HG03521 (cell line): ENCODE data around the gene TCERG1L.
"Not testable (repeated sequence)": the region's sequence is repeated elsewhere in the genome, so short reads cannot be mapped to it uniquely, and the experiment has no call there.

Source experiments
- ATAC-seq: cut with Tn5 transposase; IDR thresholded peaks from one replicate; pipeline ENCODE4 v1.9.1; 2021; ENCODE audit warnings: mild to moderate bottlenecking, moderate library complexity; ENCODE audit not compliant: unreplicated experiment

The TCERG1L gene

DNA sequence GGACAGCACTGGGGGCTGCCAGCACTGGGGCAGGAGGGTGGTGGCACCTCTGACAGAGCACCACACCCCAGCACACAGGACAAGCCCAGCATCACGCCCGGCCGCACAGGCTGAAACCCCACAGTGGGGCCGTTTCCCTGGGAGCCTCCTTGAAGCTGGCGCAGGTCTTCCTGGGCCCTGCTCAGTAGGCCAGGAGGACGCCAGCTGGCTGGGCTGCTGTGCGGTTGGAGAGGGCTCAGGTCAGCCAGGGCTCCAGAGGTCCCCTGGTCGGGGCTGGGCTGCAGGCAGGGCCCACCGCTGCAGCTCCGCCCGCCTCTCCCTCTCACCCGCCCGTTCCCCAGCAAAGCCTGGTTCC lies 137.3 kb downstream of the TCERG1L start:
- ATAC-seq: no peak

GRCh38 chr10:131173484-131174210 lies 137.9 kb downstream of the TCERG1L start:
- no peak for ATAC-seq

GRCh38 chr10:131172433-131172832 lies 139.1 kb downstream of the TCERG1L start:
- ATAC-seq: no peak

DNA sequence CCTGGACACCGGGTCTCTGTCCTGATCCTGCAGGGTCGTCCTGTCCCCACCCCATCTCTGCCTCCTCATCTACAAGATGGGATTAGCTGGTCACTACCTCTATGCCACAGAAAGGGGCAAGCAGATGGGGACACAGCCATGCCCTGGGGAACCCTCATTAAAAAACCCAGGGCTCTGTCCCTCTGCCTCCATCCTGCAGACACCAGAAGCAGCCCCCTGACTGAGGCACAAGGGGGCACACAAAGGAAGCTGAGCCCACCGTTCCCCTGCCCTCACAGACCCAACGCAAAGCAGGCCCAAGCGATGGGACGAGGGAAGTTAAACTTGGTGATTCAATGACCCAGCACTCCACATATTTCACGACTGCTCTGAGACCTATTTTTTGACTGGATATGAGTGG lies 142.4 kb downstream of the TCERG1L start:
- ATAC-seq: no peak

- no peak for ATAC-seq
These were observed 143.2 kb downstream of the TCERG1L start for GRCh38 chr10:131168238-131168875.

GRCh38 chr10:131167036-131167860 lies 144.3 kb downstream of the TCERG1L start:
- no peak for ATAC-seq

GRCh38 chr10:131166486-131166885 lies 145.0 kb downstream of the TCERG1L start:
- no peak for ATAC-seq

DNA sequence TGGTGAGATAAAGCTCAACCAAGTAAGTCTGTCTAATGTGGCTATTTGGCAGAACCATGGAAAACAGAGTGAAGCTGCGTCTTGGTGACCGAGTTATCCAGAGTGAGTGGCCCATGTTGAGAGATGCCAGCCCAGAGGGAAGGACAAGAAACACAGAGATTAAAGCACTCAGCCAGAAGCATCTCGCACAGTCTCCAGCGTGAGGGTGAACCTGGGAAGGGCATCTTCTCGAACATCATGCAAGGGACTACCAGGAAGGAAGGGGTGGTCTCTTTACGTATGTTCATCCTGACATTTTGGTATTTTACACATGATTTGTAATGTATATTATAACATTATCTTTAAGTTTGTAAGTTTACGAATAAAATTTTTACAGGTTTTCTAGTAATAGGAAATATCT lies 146.4 kb downstream of the TCERG1L start:
- ATAC-seq: no peak

DNA sequence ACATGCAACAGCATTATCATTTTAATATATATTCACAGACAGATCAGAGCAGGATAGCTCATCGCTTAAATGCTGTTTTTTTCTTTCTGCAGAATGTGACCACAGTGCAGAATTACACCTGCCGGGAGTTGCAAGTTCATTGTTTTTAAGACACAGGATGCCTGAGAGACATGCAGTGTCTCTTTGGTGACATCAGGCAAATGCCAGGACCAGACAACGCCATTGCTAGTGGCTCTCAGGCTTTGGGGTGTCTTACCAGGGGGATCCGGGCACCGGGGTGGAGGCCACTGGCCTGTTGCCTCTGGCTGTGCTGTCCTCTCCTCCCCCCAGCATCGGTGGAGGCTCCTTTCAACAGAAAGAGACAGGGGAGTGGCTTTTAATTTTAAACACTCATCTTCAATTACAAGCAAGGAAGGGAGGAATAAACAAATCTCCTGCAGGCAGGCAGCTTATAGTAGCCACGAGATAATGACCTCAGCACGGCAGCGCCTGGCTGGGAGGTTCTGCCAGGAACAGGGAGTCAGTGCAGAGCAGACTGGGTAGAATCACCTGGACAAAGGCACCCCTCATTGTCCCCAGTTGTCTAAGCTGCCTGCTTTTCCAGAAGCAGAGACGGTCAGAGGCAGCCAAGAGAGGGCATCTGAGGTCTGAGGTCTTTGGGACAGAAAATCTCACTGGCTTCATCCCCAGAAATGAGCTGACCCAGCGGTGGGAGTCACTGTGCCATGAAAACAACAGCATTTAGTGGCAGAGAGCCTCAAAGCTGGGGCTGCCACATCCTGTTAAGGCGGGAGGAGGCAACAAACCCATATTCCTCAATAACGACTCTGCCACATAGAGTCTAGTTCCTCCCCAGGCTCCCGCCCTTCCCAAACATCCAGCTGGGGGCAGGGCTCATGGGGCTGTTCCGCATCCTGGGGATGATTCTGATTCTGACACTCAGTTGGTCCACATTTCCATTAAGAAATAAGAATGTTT lies 148.4 kb downstream of the TCERG1L start:
- no peak for ATAC-seq

GRCh38 chr10:131162211-131162610 lies 149.3 kb downstream of the TCERG1L start:
- no peak for ATAC-seq

DNA sequence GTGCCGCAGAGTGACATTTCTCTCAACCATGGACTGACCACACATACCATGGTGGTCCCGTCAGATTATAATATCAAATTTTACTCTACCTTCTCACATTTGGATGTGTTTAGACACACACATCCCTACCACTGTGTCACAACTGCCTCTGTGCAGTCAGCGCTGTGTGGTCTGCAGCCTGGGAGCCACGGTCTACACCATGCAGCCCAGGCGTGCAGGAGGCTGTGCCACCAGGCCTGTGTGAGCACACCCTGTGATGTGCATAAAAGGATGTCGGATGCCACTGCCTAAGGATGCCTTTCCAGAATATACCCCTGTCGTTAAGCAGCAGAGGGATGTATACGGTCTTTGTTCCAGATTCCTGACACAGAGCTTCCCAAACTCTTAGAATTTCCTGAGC lies 150.4 kb downstream of the TCERG1L start:
- no peak for ATAC-seq

DNA sequence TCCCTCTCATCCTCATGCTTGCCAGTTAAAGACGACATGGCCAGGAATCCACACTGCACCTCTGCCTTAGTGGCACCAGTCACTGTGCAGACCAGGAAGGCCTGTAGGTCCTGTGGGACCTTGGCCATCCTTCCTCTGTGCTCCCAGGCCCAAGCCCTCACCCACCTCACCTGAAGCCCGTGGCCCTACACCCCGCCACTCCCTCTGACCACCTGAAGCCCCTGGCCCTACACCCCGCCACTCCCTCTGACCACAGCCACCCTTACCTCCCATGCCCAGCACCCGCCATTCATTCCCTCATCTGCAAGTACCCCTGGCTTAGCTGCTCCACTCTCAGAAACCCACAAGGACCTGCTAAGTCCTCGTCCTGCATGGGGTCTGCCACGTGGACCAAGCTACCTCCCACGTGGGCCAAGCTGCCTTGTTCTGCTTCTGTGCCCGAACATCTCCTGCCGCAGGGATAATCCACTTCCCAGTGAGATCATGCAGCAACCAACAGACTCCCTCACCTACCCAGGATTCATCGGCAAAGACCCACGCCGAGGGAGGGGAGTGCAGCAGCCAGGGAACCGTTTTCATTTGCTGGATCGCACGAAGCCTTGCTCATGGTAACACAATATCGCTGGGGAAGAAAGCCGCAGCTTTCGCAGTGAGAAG lies 151.2 kb downstream of the TCERG1L start:
- no peak for ATAC-seq

DNA sequence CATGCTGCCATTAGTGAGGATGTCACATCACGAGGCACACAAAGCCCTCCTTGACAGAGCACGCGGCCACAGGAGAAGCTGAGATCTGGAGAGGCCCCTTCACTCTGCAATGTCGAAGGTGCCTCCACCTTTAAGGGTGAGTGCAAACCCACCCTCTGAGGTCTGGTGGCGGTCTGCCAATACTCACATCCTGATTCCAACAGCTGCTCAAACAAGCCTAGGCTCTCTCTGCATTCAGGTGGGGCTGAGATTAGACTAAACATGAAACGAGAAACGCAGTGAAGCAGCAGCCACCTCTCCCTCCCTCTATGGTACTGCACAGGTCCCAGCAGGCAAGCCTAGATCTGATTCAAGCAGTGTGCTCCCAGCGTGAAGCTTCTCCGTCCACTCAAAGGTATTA lies 151.8 kb downstream of the TCERG1L start:
- ATAC-seq: no peak

DNA sequence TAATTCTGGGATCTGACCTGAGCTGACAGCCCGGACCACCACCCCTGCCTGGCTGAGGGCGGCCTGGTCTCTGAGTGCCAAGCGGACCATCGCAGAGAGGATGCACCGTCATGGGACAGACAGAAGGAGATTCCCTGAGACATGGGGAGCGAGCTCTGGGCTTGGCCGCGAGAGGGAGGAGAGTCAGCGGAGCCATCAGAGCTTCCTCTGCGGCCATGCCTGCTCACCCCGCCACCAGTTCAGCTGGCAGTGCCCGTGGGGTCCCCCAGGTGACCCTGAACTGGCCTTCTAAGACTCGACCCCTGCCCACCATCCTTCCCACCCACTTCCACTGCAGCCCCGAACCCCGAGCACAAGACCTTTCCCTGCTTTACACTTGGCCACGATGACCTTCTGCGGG lies 152.8 kb downstream of the TCERG1L start:
- ATAC-seq: no peak

DNA sequence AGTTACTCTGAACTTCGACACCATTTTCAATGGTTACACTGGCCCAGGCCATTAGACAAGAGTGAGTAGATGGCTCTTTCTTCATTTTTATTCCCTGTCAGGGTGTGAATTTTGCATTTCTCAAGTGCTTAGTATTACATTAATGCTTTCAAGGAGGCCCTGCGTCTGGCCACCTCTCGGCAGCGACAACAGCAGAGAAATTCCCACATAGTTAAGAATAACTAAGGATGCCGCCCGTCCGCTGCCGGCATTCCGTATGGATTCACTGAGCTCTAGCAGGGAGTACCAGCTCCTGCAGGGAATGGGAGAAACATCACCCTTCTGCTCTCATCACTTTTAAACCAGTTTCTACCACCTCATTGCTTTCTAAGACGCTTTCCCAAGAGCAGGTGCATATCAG lies 153.6 kb downstream of the TCERG1L start:
- ATAC-seq: no peak

DNA sequence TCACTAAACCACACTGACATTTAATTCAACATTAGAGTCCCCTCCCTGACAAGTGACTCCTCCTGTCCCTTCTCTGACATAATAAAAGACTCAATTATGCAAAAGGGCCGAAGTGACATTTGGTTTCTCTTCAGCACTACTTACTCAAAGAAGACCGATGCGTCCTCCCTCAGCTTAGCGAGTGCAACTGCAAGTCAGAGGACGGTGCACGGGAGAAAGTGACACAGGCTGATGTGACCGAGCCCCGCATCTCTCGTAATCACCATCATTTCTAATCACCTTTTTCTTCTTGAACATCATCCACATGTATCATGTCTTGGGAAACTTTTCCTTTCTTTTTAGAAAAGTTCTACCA lies 155.7 kb downstream of the TCERG1L start:
- no peak for ATAC-seq

- no peak for ATAC-seq
These were observed 156.2 kb downstream of the TCERG1L start for GRCh38 chr10:131155218-131155875.

- ATAC-seq: no peak
These were observed 157.1 kb downstream of the TCERG1L start for GRCh38 chr10:131154306-131155025.

DNA sequence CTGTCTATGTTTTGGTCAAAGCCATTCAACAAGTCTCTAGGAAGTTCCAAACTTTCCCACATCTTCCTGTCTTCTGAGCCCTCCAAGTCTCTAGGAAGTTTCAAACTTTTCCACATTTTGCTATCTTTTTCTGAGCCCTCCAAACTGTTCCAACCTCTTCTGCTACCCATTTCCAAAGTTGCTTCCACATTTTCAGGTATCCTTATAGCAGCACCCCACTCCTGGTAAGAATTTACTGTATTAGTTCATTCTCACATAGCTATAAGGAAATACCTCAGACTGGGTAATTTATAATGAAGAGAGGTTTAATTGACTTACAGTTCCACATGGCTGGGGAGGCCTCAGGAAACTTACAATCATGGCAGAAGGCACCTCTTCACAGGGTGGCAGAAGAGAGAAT lies 159.1 kb downstream of the TCERG1L start:
- ATAC-seq: not testable (repeated sequence)
